ENCODE results near the gene DSP. TPM values are rescaled to one million over a fixed set of nuclear protein-coding genes. Genes with fewer than 3 reads are reported as not detected.

Gene DSP
- total and polyA plus RNA-seq, 2 of the 13 experiments (the other 11 are each of a cell fraction or from before 2014, with no cell fraction given) = 89.8 to 117 TPM

GRCh38 chr6:7513529-7513928 lies 27.9 kb upstream of the DSP start (continued):
- no peak for TF ChIP-seq HMGXB3 (CRISPR knock-in tag; IDR thresholded peaks at IDR 0.05; ENCODE audit: borderline replicate concordance)

- no peak overlapping the region for H3K27ac ChIP-seq (ENCODE audit: extremely low read length, insufficient read depth, low read length)
- BruUV-seq (replicated peaks) = no TSS peak
- in situ Hi-C loops (cut with HindIII; ENCODE audit: extremely low pct_ligation_motif_present, low pct_unique_long_range_greater_than_20kb) = no loop called here
Measured at GRCh38 chr6:7515363-7515762, 26.1 kb upstream of the DSP start.

GRCh38 chr6:7518877-7519276 lies 22.6 kb upstream of the DSP start:
- H3K9me3 ChIP-seq (ENCODE audit: low read length) = no peaks in the 10 kb centered on the region
- H3K4me1 ChIP-seq (ENCODE audit: insufficient read depth, low read length) = no peaks in the 10 kb centered on the region
- WGBS (ENCODE audit: low lambda C conversion rate) = 64% methylated on average over 8 of the region's 8 CpGs
- H3K27ac ChIP-seq (ENCODE audit: extremely low read length, insufficient read depth, low read length) = no peak overlapping the region
- ChIA-PET CTCF (ENCODE audit: low intra/inter-chr PET ratio, low total read pairs) (no interaction called here), POLR2A (no interaction called here)
- H4K20me1 ChIP-seq (ENCODE audit: insufficient read depth, low read length) = no peaks in the 10 kb centered on the region
- no peak overlapping the region for H3K9ac ChIP-seq (ENCODE audit: insufficient read depth, low read depth, low read length)
- FAIRE-seq = no peak
- no TSS peak for BruUV-seq (replicated peaks)
- no peaks in the 10 kb centered on the region for H3K79me2 ChIP-seq (ENCODE audit: insufficient read depth, low read length)
- H3K36me3 ChIP-seq (replicated peaks in 1 of 2; ENCODE audit: control insufficient read depth in 1 of 2, insufficient read depth in 2 of 2, low read length in 2 of 2) = no peaks in the 10 kb centered on the region
- peaks cover 0 to 19% of the 10 kb centered on the region in 2 experiments; a peak in 3 of 5 replicates for H3K27me3 ChIP-seq (ENCODE audit: control insufficient read depth in 1 of 2, insufficient read depth in 2 of 2, low read length in 2 of 2)
- intact Hi-C loops (cut with micrococcal nuclease; ENCODE audit: unreplicated experiment) (no loop called here), in situ Hi-C loops (cut with HindIII; ENCODE audit: extremely low pct_ligation_motif_present, low pct_unique_long_range_greater_than_20kb) (no loop called here)
- DNase-seq (ENCODE audit: low spot score) = no peak
- no peak overlapping the region for H3K4me2 ChIP-seq (ENCODE audit: low read depth, low read length)
- no peak overlapping the region for H3K4me3 ChIP-seq (replicated peaks in 1 of 3; ENCODE audit: insufficient read depth in 1 of 3, low read depth in 2 of 3, low read length in 3 of 3)
- ATAC-seq = no peak
- H2AFZ ChIP-seq (ENCODE audit: low read length) = no peak overlapping the region
- TF ChIP-seq SMARCC2 (IDR thresholded peaks at IDR 0.05) (no peak), MATR3 (CRISPR knock-in tag; IDR thresholded peaks at IDR 0.05) (no peak), ZNF724P (CRISPR knock-in tag; IDR thresholded peaks at IDR 0.05; ENCODE audit: borderline replicate concordance) (no peak), CAMTA2 (CRISPR knock-in tag; IDR thresholded peaks at IDR 0.05; ENCODE audit: borderline replicate concordance) (no peak), GPN1 (CRISPR knock-in tag; IDR thresholded peaks at IDR 0.05; ENCODE audit: borderline replicate concordance) (no peak), ELF1 (CRISPR knock-in tag; IDR thresholded peaks at IDR 0.05) (no peak), DMTF1 (CRISPR knock-in tag; IDR thresholded peaks at IDR 0.05) (no peak)

More at GRCh38 chr6:7515363-7515762, 26.1 kb upstream of the DSP start:
- H3K4me1 ChIP-seq (ENCODE audit: insufficient read depth, low read length) = 0 out of 2 replicates have a peak, but pooled peaks cover 9% of the 10 kb centered on the region
- H3K9ac ChIP-seq (ENCODE audit: insufficient read depth, low read depth, low read length) = no peak overlapping the region
- FAIRE-seq (no peak), DNase-seq (ENCODE audit: low spot score) (no peak), ATAC-seq (no peak)
- H3K4me3 ChIP-seq (replicated peaks in 1 of 3; ENCODE audit: insufficient read depth in 1 of 3, low read depth in 2 of 3, low read length in 3 of 3) = no peak overlapping the region
- no peaks in the 10 kb centered on the region for H4K20me1 ChIP-seq (ENCODE audit: insufficient read depth, low read length)
- no peak overlapping the region for H2AFZ ChIP-seq (ENCODE audit: low read length)
- H3K9me3 ChIP-seq (ENCODE audit: low read length) = no peaks in the 10 kb centered on the region
- no peaks in the 10 kb centered on the region for H3K36me3 ChIP-seq (replicated peaks in 1 of 2; ENCODE audit: control insufficient read depth in 1 of 2, insufficient read depth in 2 of 2, low read length in 2 of 2)
- no peak overlapping the region for H3K4me2 ChIP-seq (ENCODE audit: low read depth, low read length)
- H3K27me3 ChIP-seq (ENCODE audit: control insufficient read depth in 1 of 2, insufficient read depth in 2 of 2, low read length in 2 of 2) = peaks cover 0 to 22% of the 10 kb centered on the region in 2 experiments; a peak in 3 of 5 replicates
- CTCF ChIA-PET (ENCODE audit: low intra/inter-chr PET ratio, low total read pairs) = no interaction called here
- intact Hi-C loops (cut with micrococcal nuclease; ENCODE audit: unreplicated experiment) = no loop called here
- WGBS (ENCODE audit: low lambda C conversion rate) = 23% methylated on average over 2 of the region's 2 CpGs
- no peaks in the 10 kb centered on the region for H3K79me2 ChIP-seq (ENCODE audit: insufficient read depth, low read length)
- POLR2A ChIA-PET = no interaction called here
- no peak for TF ChIP-seq ZNF569 (CRISPR knock-in tag; IDR thresholded peaks at IDR 0.05; ENCODE audit: borderline replicate concordance)
